Mesothelial cell of epicardium (in vitro differentiated cells): ENCODE measurements around the gene RASD2. TPM values are rescaled to one million over a fixed set of nuclear protein-coding genes. Genes with fewer than 3 reads are reported as not detected.

ENCODE experiments used
- DNase-seq, 2 experiments: peaks; one replicate each; pipeline ENCODE4 v3.0.0; 2021; ENCODE audit warnings: low spot score in 2 of 2; ENCODE audit not compliant: unreplicated experiment in 2 of 2
- H3K27ac Mint-ChIP-seq: 2 replicates; pipeline ENCODE4 v1.8.0; 2021; ENCODE audit warnings: mixed read lengths
- H3K27me3 Mint-ChIP-seq: 2 replicates; pipeline ENCODE4 v1.8.0; 2021; ENCODE audit warnings: low read depth, mixed read lengths
- H3K36me3 Mint-ChIP-seq: 2 replicates; pipeline ENCODE4 v1.8.0; 2021; ENCODE audit warnings: mixed read lengths
- H3K4me1 Mint-ChIP-seq: 2 replicates; pipeline ENCODE4 v1.8.0; 2021; ENCODE audit warnings: mixed read lengths
- H3K4me3 Mint-ChIP-seq: 2 replicates; pipeline ENCODE4 v1.8.0; 2021; ENCODE audit warnings: mild to moderate bottlenecking, moderate library complexity, mixed read lengths
- H3K9me3 Mint-ChIP-seq: 2 replicates; pipeline ENCODE4 v1.8.0; 2021; ENCODE audit warnings: mixed read lengths
- CTCF ChIP-seq: fragments of 200-600 bp; sonication (generic); IDR thresholded peaks from one replicate; pipeline ENCODE4 v1.5.0; 2021; ENCODE audit warnings: antibody characterized with exemption; ENCODE audit not compliant: unreplicated experiment
- total RNA-seq: library from RNA; stranded (reverse); gene quantifications from 3 replicates; pipeline ENCODE4 v1.2.1, GENCODE V29; 2021

RASD2 gene
- total RNA-seq, 1 donor from 2014 or later: not detected

- H3K4me1 Mint-ChIP-seq: peaks cover 13% of the 10 kb centered on the region
- H3K4me3 Mint-ChIP-seq: no peak overlapping the region
- no peak for DNase-seq
- H3K36me3 Mint-ChIP-seq: no peaks in the 10 kb centered on the region
- no peaks in the 10 kb centered on the region for H3K9me3 Mint-ChIP-seq
- TF ChIP-seq CTCF: no peak
- no peak overlapping the region for H3K27ac Mint-ChIP-seq
- H3K27me3 Mint-ChIP-seq: peaks cover 2% of the 10 kb centered on the region
Observed at GRCh38 chr22:35522225-35523149, 18.1 kb upstream of the RASD2 start.

GRCh38 chr22:35523167-35523947 lies 17.3 kb upstream of the RASD2 start:
- H3K27me3 Mint-ChIP-seq: no peaks in the 10 kb centered on the region
- no peaks in the 10 kb centered on the region for H3K9me3 Mint-ChIP-seq
- TF ChIP-seq CTCF: no peak
- DNase-seq: no peak
- H3K36me3 Mint-ChIP-seq: no peaks in the 10 kb centered on the region
- H3K4me3 Mint-ChIP-seq: no peak overlapping the region
- H3K4me1 Mint-ChIP-seq: peaks cover 13% of the 10 kb centered on the region
- no peak overlapping the region for H3K27ac Mint-ChIP-seq

GRCh38 chr22:35524966-35525686 lies 15.5 kb upstream of the RASD2 start:
- no peaks in the 10 kb centered on the region for H3K27me3 Mint-ChIP-seq
- H3K4me3 Mint-ChIP-seq: no peak overlapping the region
- H3K4me1 Mint-ChIP-seq: peaks cover 13% of the 10 kb centered on the region
- no peak for DNase-seq
- H3K9me3 Mint-ChIP-seq: peaks cover 8% of the 10 kb centered on the region
- no peaks in the 10 kb centered on the region for H3K36me3 Mint-ChIP-seq
- no peak overlapping the region for H3K27ac Mint-ChIP-seq
- no peak for TF ChIP-seq CTCF

- no peaks in the 10 kb centered on the region for H3K36me3 Mint-ChIP-seq
Observed at GRCh38 chr22:35525687-35526332, 14.8 kb upstream of the RASD2 start.

More at GRCh38 chr22:35525687-35526332, 14.8 kb upstream of the RASD2 start:
- no peak overlapping the region for H3K4me3 Mint-ChIP-seq
- TF ChIP-seq CTCF: no peak
- H3K27ac Mint-ChIP-seq: no peak overlapping the region
- no peaks in the 10 kb centered on the region for H3K27me3 Mint-ChIP-seq
- peaks cover 8% of the 10 kb centered on the region for H3K9me3 Mint-ChIP-seq
- H3K4me1 Mint-ChIP-seq: peaks cover 13% of the 10 kb centered on the region
- DNase-seq: no peak
